Tibial nerve (tissue), 4 donors: ENCODE measurements around the gene PAN2. TPM values are rescaled to one million over a fixed set of nuclear protein-coding genes. Genes with fewer than 3 reads are reported as not detected.

Source experiments
- DNase-seq, 2 donors: peaks; one replicate each; pipeline ENCODE4 v3.0.0-alpha.2; 2019; ENCODE audit warnings: low spot score in 2 of 2
- H3K27ac ChIP-seq, 4 donors: fragments of 200-600 bp; sonication (generic) in 3 of 4; one replicate each; pipeline ENCODE4 v1.5.1; 2017 to 2019; ENCODE audit warnings: mild to moderate bottlenecking in 1 of 4
- H3K27me3 ChIP-seq, 2 donors: fragments of 200-600 bp; sonication (generic) in 1 of 2; one replicate each; pipeline versions ENCODE4 v1.5.1 to v1.6.0; 2017 to 2019
- H3K36me3 ChIP-seq, 3 donors: fragments of 200-600 bp; sonication (generic); one replicate each; pipeline ENCODE4 v1.5.1; 2018 to 2019
- H3K4me1 ChIP-seq, 4 donors: fragments of 200-600 bp; sonication (generic) in 3 of 4; one replicate each; pipeline ENCODE4 v1.5.1; 2017 to 2019
- H3K4me3 ChIP-seq, 4 donors: fragments of 200-600 bp; sonication (generic) in 3 of 4; one replicate each; pipeline ENCODE4 v1.5.1; 2017 to 2019; ENCODE audit warnings: mild to moderate bottlenecking in 1 of 4, moderate library complexity in 1 of 4
- H3K9me3 ChIP-seq, 4 donors: fragments of 200-600 bp; sonication (generic) in 3 of 4; one replicate each; pipeline ENCODE4 v1.5.1; 2017 to 2019
- CTCF ChIP-seq, 5 experiments: fragments of 200-600 bp in 3 of 5; fragments of 450-650 bp in 2 of 5; sonication (generic) in 3 of 5; IDR thresholded peaks; one replicate each; pipeline ENCODE4 v1.5.1; 2016 to 2019; ENCODE audit warnings: antibody characterized with exemption in 5 of 5, mild to moderate bottlenecking in 3 of 5, moderate library complexity in 2 of 5
- EP300 ChIP-seq, 2 donors: sonication (generic); formaldehyde crosslinking; IDR thresholded peaks; one replicate each; pipeline ENCODE4 v1.6.1; 2017; ENCODE audit warnings: antibody characterized with exemption in 2 of 2, mild to moderate bottlenecking in 1 of 2
- POLR2A ChIP-seq, 2 donors: fragments of 450-650 bp; IDR thresholded peaks; one replicate each; pipeline ENCODE4 v1.6.1; 2017; ENCODE audit warnings: antibody characterized with exemption in 2 of 2, mild to moderate bottlenecking in 2 of 2, moderate library complexity in 2 of 2
- WGBS, 2 donors: methylation state at CpG; one replicate each; pipeline ENCODE4 v1.1.5; 2018; 5-methylcytosine and 5-hydroxymethylcytosine counted together
- total RNA-seq, 4 donors: library from RNA; depleted of rRNA; stranded (reverse); fragments of >200 nt; gene quantifications; one replicate each; pipeline ENCODE4 v1.1.0, GENCODE V29; 2016

The PAN2 gene
- total RNA-seq, 4 donors from 2014 or later: 50.1 to 69.8 (median 63.5) TPM

GRCh38 chr12:56307221-56307965 is 26.4 kb downstream of the PAN2 start:
- 92 to 97% methylated on average over 7 of the region's 7 CpGs for WGBS, 2 donors
- Histone ChIP-seq H3K4me1 (no peaks in the 10 kb centered on the region), H3K27ac (no peak overlapping the region), H3K9me3 (no peaks in the 10 kb centered on the region), H3K36me3 (peaks cover 0 to 88% (median 7%) of the 10 kb centered on the region in 3 donors), H3K4me3 (no peak overlapping the region), H3K27me3 (no peaks in the 10 kb centered on the region)
- no peak for TF ChIP-seq EP300 (IDR thresholded peaks at IDR 0.05)
- no peak for TF ChIP-seq POLR2A (IDR thresholded peaks at IDR 0.05)
- TF ChIP-seq CTCF (IDR thresholded peaks at IDR 0.05): no peak
- DNase-seq: no peak

GRCh38 chr12:56304872-56305590 is 28.8 kb downstream of the PAN2 start:
- peaks cover 0 to 19% (median 12%) of the 10 kb centered on the region in 4 donors for H3K4me1 ChIP-seq
- 89 to 96% methylated on average over 8 of the region's 8 CpGs for WGBS, 2 donors
- no peak overlapping the region for H3K27ac ChIP-seq
- H3K4me3 ChIP-seq: no peak overlapping the region
- no peaks in the 10 kb centered on the region for H3K9me3 ChIP-seq
- DNase-seq: no peak
- H3K27me3 ChIP-seq: no peaks in the 10 kb centered on the region
- no peak for TF ChIP-seq EP300 (IDR thresholded peaks at IDR 0.05)
- TF ChIP-seq POLR2A (IDR thresholded peaks at IDR 0.05): no peak
- no peak for TF ChIP-seq CTCF (IDR thresholded peaks at IDR 0.05)
- H3K36me3 ChIP-seq: peaks cover 0 to 64% (median 7%) of the 10 kb centered on the region in 3 donors

GRCh38 chr12:56304276-56304675 is 29.5 kb downstream of the PAN2 start:
- Histone ChIP-seq H3K9me3 (no peaks in the 10 kb centered on the region), H3K4me3 (no peak overlapping the region), H3K36me3 (peaks cover 0 to 56% (median 7%) of the 10 kb centered on the region in 3 donors), H3K27ac (no peak overlapping the region), H3K27me3 (no peaks in the 10 kb centered on the region), H3K4me1 (peaks cover 0 to 21% (median 12%) of the 10 kb centered on the region in 4 donors)
- DNase-seq: no peak
- no peak for TF ChIP-seq POLR2A (IDR thresholded peaks at IDR 0.05)
- TF ChIP-seq EP300 (IDR thresholded peaks at IDR 0.05): no peak
- TF ChIP-seq CTCF (IDR thresholded peaks at IDR 0.05): no peak
- WGBS, 2 donors: 89 to 95% methylated on average over 3 of the region's 3 CpGs

GRCh38 chr12:56300644-56301464 is 32.9 kb downstream of the PAN2 start:
- H3K27me3 ChIP-seq: no peaks in the 10 kb centered on the region
- WGBS, 2 donors: 38 to 40% methylated on average over 21 of the region's 21 CpGs

More at GRCh38 chr12:56300644-56301464, 32.9 kb downstream of the PAN2 start:
- TF ChIP-seq POLR2A (IDR thresholded peaks at IDR 0.05) (no peak), CTCF (IDR thresholded peaks at IDR 0.05) (no peak), EP300 (IDR thresholded peaks at IDR 0.05) (no peak)
- DNase-seq: no peak
- peak overlapping the region; percentile 70 to 94 (median 91) for H3K27ac ChIP-seq
- H3K9me3 ChIP-seq: no peaks in the 10 kb centered on the region
- peaks cover 0 to 55% (median 30%) of the 10 kb centered on the region in 4 donors for H3K4me1 ChIP-seq
- H3K36me3 ChIP-seq: peaks cover 0 to 32% (median 3%) of the 10 kb centered on the region in 3 donors
- peak overlapping the region; percentile 42 to 88 (median 64) for H3K4me3 ChIP-seq
